SK-N-SH (cell line): ENCODE data around the gene PBX1.

Experiments used
- CTCF ChIP-seq: fragments of 200-600 bp; sonication (generic); IDR thresholded peaks from 2 replicates; pipeline ENCODE4 v1.6.1; 2017; ENCODE audit warnings: antibody characterized with exemption, mild to moderate bottlenecking, moderate library complexity
- EP300 ChIP-seq, 2 experiments: IDR thresholded peaks; 2 replicates each; pipeline versions ENCODE4 v1.4.0 to v1.6.1; 2012; ENCODE audit warnings: borderline replicate concordance in 1 of 2, low read depth in 1 of 2, low read length in 1 of 2
- EZH2phosphoT487 ChIP-seq: fragments of 200-600 bp; sonication (generic); IDR thresholded peaks from 2 replicates; pipeline ENCODE4 v1.6.1; 2017; ENCODE audit warnings: low read depth, mixed run types, mild to moderate bottlenecking, antibody characterized with exemption, moderate library complexity, borderline replicate concordance
- GATA2 ChIP-seq: sonication (generic); formaldehyde crosslinking; IDR thresholded peaks from 2 replicates; pipeline ENCODE4 v1.5.0; 2020; ENCODE audit warnings: mild to moderate bottlenecking, missing genetic modification reagents
- NFIC ChIP-seq: IDR thresholded peaks from 2 replicates; pipeline ENCODE4 v1.4.0; 2012; ENCODE audit warnings: borderline replicate concordance
- NRF1 ChIP-seq: IDR thresholded peaks from 2 replicates; pipeline ENCODE4 v1.6.1; 2012; ENCODE audit warnings: low read depth, mild to moderate bottlenecking, low read length
- ZBTB33 ChIP-seq: IDR thresholded peaks from 2 replicates; pipeline ENCODE4 v1.4.0; 2012; ENCODE audit warnings: low read depth, borderline replicate concordance

- TF ChIP-seq EZH2phosphoT487 = no peak
- TF ChIP-seq ZBTB33 = no peak
- no peak for TF ChIP-seq EP300 (IDR thresholded peaks at IDR 0.05; ENCODE audit: borderline replicate concordance in 1 of 2, low read depth in 1 of 2, low read length in 1 of 2)
- no peak for TF ChIP-seq NRF1
- no peak for TF ChIP-seq CTCF
- no peak for TF ChIP-seq GATA2 (CRISPR knock-in tag)
- TF ChIP-seq NFIC = no peak
Observed at GRCh38 chr1:164662955-164663354, 104.0 kb downstream of the PBX1 start.
